ENCODE measurements around the gene S100A16. TPM values are rescaled to one million over a fixed set of nuclear protein-coding genes. Genes with fewer than 3 reads are reported as not detected.

The S100A16 gene
- total and polyA plus RNA-seq, 9 of the 15 experiments (the other 6 are each of a cell fraction or from before 2014, with no cell fraction given): 1.6 to 6.9 (median 4.3) TPM

- TF ChIP-seq HINFP (tag; conservative IDR thresholded peaks at IDR 0.05; ENCODE audit: low read depth) (peak; percentile 67), ETV1 (tag; conservative IDR thresholded peaks at IDR 0.05; ENCODE audit: low read depth) (peak; percentile 80), DPF2 (IDR thresholded peaks at IDR 0.05) (peak; percentile 30; the same call in 1 of the 2 replicates), NR1H2 (CRISPR knock-in tag; IDR thresholded peaks at IDR 0.05) (no peak), ZBTB17 (CRISPR knock-in tag; IDR thresholded peaks at IDR 0.05) (no peak; the same call in 1 of the 2 replicates), ATF7 (IDR thresholded peaks at IDR 0.05) (peak; percentile 98), HES1 (IDR thresholded peaks at IDR 0.05; ENCODE audit: low read depth) (peak; percentile 33; the same call in 1 of the 2 replicates), ZNF24 (IDR thresholded peaks at IDR 0.05) (no peak), CTBP1 (IDR thresholded peaks at IDR 0.05; ENCODE audit: borderline replicate concordance) (peak; percentile 47), NFIC (IDR thresholded peaks at IDR 0.05) (peak; percentile 57; the same call in 1 of the 2 replicates), SFPQ (IDR thresholded peaks at IDR 0.05; ENCODE audit: low read depth, low read length) (no peak), DMBX1 (CRISPR knock-in tag; IDR thresholded peaks at IDR 0.05; ENCODE audit: borderline replicate concordance) (no peak), ZNF407 (IDR thresholded peaks at IDR 0.05; ENCODE audit: low read depth) (peak; percentile 31; the same call in 1 of the 2 replicates)
These were observed 21.1 kb upstream of the S100A16 start, which contains the start of gene CHTOP (continued) for GRCh38 chr1:153633754-153634665.

Data from K562 (cell line).